Measurements from ENCODE around the gene HEXIM1.

DNA sequence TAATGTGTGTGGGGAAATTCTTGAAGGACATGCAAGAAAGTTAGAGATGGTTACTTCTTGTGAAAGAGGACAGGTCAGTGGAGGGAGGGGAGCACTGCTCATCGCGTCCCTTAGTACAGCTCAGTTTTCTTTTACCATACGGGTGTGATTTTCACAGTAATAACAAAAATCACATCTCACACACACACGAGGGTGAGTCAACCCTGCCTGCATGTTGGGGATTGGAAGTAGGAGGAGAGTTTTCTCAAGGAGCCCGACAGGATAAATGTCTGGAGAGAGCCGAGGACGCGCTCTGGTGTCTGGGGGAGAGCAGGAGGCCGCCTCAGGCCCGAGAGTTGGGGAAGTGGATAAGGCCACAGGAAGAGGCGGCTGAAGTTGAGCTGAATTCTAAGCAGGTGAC is 32.4 kb upstream of the HEXIM1 start:
- no peak for TF ChIP-seq EZH2 (IDR thresholded peaks at IDR 0.05)
- no peak for TF ChIP-seq POLR2AphosphoS5 (IDR thresholded peaks at IDR 0.05; ENCODE audit: borderline replicate concordance, low read depth, low read length)
